ENCODE measurements around the gene DDX47.
"Not testable (repeated sequence)": the region's sequence is repeated elsewhere in the genome, so short reads cannot be mapped to it uniquely, and the experiment has no call there.

- not testable (repeated sequence) for TF ChIP-seq TCF3 (IDR thresholded peaks at IDR 0.05; ENCODE audit: borderline replicate concordance, insufficient read depth, low read depth, low read length); POLR2A (IDR thresholded peaks at IDR 0.05; ENCODE audit: low read depth, low read length); SIN3A (IDR thresholded peaks at IDR 0.05; ENCODE audit: low read depth, low read length); ZNF274 (IDR thresholded peaks at IDR 0.05; ENCODE audit: insufficient read depth, insufficient read length); CEBPB (IDR thresholded peaks at IDR 0.05; ENCODE audit: borderline replicate concordance in 1 of 2, low read depth in 2 of 2, low read length in 2 of 2); PBX3 (IDR thresholded peaks at IDR 0.05; ENCODE audit: insufficient replicate concordance, low read depth, low read length)
- TF ChIP-seq, protein P1, sequence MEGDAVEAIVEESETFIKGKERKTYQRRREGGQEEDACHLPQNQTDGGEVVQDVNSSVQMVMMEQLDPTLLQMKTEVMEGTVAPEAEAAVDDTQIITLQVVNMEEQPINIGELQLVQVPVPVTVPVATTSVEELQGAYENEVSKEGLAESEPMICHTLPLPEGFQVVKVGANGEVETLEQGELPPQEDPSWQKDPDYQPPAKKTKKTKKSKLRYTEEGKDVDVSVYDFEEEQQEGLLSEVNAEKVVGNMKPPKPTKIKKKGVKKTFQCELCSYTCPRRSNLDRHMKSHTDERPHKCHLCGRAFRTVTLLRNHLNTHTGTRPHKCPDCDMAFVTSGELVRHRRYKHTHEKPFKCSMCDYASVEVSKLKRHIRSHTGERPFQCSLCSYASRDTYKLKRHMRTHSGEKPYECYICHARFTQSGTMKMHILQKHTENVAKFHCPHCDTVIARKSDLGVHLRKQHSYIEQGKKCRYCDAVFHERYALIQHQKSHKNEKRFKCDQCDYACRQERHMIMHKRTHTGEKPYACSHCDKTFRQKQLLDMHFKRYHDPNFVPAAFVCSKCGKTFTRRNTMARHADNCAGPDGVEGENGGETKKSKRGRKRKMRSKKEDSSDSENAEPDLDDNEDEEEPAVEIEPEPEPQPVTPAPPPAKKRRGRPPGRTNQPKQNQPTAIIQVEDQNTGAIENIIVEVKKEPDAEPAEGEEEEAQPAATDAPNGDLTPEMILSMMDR (IDR thresholded peaks at IDR 0.05 in 2 of 3, conservative IDR thresholded peaks at IDR 0.05 in 1 of 3; ENCODE audit: control insufficient read depth in 2 of 3, extremely low read depth in 1 of 3, insufficient read depth in 1 of 3, low read depth in 3 of 3, low read length in 3 of 3) = not testable (repeated sequence)
Observed at GRCh38 chr12:12807517-12807903, 5.6 kb upstream of the DDX47 start.

All from GM12878 (cell line).